ENCODE data around the gene PIM3.

GRCh38 chr22:49968831-49969661 is 8.5 kb downstream of the PIM3 start:
- no peak for TF ChIP-seq CTCF (IDR thresholded peaks at IDR 0.05)
- TF ChIP-seq POLR2A (IDR thresholded peaks at IDR 0.05) = no peak
